Activated CD4-positive, alpha-beta memory T cell treated with anti-CD3 and anti-CD28 coated beads for 36 hours (primary cell): Measurements from ENCODE around the gene CXCR5. TPM values are rescaled to one million over a fixed set of nuclear protein-coding genes. Genes with fewer than 3 reads are reported as not detected.

ENCODE experiments used
- CTCF ChIA-PET: fragments of 350-600 bp; sonication (Branson Sonifier 250); formaldehyde crosslinking; loops from one replicate; lab custom pipeline; 2021; ENCODE audit warnings: antibody characterized with exemption, inconsistent platforms; lab: Charles Lee
- POLR2A ChIA-PET: fragments of 350-600 bp; sonication (Branson Sonifier 250); formaldehyde crosslinking; loops from one replicate; lab custom pipeline; 2021; ENCODE audit warnings: antibody characterized with exemption; lab: Charles Lee
- DNase-seq: peaks from one replicate; pipeline ENCODE4 v3.0.0-alpha.2; 2020
- H3K27ac Mint-ChIP-seq: one replicate; pipeline ENCODE4 v1.8.0; 2021; ENCODE audit warnings: mixed read lengths
- H3K27me3 Mint-ChIP-seq: one replicate; pipeline ENCODE4 v1.8.0; 2021; ENCODE audit warnings: mixed read lengths
- H3K36me3 Mint-ChIP-seq: one replicate; pipeline ENCODE4 v1.8.0; 2021; ENCODE audit warnings: mixed read lengths
- H3K4me1 Mint-ChIP-seq: one replicate; pipeline ENCODE4 v1.8.0; 2021; ENCODE audit warnings: low read depth, mixed read lengths
- H3K4me3 Mint-ChIP-seq: one replicate; pipeline ENCODE4 v1.8.0; 2021; ENCODE audit warnings: mild to moderate bottlenecking, mixed read lengths
- H3K9me3 Mint-ChIP-seq: one replicate; pipeline ENCODE4 v1.8.0; 2021; ENCODE audit warnings: mixed read lengths
- intact Hi-C: fragments of 100-400 bp; cut with micrococcal nuclease; formaldehyde crosslinking; loops from one replicate; pipeline ENCODE4 v1.15.1; 2023
- total RNA-seq, 2 experiments: library from RNA; stranded (reverse); gene quantifications; one replicate each; pipeline ENCODE4 v1.2.3, GENCODE V29; 2021

The CXCR5 gene
- total RNA-seq, 2 experiments from 2014 or later: 28.0 to 28.3 TPM

DNA sequence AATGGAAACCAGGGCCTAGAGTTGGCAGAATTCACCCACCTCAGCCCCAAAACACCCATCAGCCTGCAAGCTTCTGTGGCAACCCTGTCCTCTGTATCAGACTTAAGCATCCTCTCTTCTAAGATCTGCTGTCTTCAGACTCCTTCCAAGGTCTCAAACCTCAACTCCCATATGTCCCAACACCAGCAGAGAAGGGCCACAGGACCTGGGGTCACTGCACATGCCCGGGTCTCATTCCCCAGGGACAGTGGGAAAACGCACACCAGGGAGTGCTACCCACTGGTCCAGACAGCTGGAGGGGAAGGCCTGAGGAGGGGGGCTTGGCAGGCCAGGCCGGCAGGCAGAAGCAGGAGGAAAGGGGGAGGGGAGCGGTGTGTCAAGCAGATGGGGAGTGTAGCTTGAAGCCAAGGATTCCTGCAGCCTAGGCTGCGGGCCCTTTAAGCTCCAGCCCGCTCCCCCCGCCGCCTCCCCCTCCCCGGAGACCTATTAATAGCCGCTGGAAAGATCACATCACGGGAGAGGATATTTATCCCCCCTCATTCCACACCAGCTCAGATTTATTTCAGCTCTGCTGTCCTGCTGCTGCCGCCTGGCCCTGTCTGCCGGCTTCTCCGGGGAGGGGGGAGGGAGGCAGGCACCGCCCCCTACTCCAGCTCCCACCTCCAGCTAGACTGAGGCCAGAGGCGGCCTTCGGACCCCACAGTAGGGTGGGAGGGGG lies 25.4 kb downstream of the CXCR5 start:
- CTCF ChIA-PET: interaction anchor here (1.0 to 15.0 kb wide), 5 partner anchors 14 to 219 kb away, joined by 3 to 311 read pairs (median 6); partner anchors contain the start of genes BCL9L and UPK2
- Mint-ChIP-seq H3K27ac (peak overlapping the region; percentile 56), H3K36me3 (peaks cover 13% of the 10 kb centered on the region), H3K9me3 (no peaks in the 10 kb centered on the region), H3K27me3 (no peaks in the 10 kb centered on the region), H3K4me1 (peaks cover 60% of the 10 kb centered on the region), H3K4me3 (no peak overlapping the region)
- intact Hi-C loops: no loop called here
- no peak for DNase-seq
- POLR2A ChIA-PET: interaction anchor here (0.9 to 6.4 kb wide), 4 partner anchors 15 to 119 kb away, joined by 3 to 43 read pairs (median 20); partner anchors contain the start of gene DDX6

DNA sequence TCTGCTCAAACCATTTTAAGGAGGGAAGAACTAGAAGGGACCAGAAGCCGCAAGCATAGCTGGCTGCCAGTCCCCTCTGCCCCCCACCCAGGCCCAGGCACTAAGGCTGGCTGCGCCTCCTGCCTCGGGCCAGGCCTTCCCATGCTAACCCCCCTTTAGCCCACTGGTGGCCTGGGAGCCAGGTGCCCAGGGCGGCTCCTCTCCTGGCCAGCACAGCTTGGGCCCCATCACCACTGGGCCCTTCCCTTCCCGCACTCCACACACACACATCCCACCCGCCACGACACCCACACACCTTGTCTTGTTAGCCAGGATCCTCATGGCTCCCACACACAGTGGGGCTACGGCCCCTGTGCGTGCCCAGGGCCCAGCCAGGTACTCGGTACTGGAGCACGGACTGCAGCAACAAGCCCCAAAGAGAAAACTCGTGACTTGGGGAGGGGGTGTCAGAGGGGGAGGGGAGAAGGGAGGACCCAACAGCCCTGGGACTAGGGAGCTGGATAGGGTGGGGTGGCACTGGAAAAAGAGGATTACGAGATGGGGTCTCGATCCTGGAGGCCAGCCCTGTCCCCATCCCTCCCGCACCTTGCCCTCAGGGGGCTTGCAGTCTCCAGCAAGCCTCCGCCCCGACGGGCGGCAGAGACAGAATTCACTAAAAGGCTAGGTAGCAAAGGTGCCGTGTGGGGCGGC lies 26.1 kb downstream of the CXCR5 start:
- ChIA-PET CTCF (interaction anchor here (1.3 to 15.0 kb wide), 3 partner anchors 20 to 220 kb away, joined by 6 to 311 read pairs (median 24); partner anchors contain the start of genes BCL9L and UPK2), POLR2A (interaction anchor here (1.1 to 6.4 kb wide), 4 partner anchors 13 to 120 kb away, joined by 4 to 56 read pairs (median 40); partner anchors contain the start of gene DDX6)
- intact Hi-C loops: no loop called here
- Mint-ChIP-seq H3K27ac (peak overlapping the region; percentile 64), H3K36me3 (peaks cover 13% of the 10 kb centered on the region), H3K4me1 (peaks cover 67% of the 10 kb centered on the region), H3K9me3 (no peaks in the 10 kb centered on the region), H3K4me3 (peak overlapping the region; percentile 20), H3K27me3 (no peaks in the 10 kb centered on the region)
- no peak for DNase-seq

DNA sequence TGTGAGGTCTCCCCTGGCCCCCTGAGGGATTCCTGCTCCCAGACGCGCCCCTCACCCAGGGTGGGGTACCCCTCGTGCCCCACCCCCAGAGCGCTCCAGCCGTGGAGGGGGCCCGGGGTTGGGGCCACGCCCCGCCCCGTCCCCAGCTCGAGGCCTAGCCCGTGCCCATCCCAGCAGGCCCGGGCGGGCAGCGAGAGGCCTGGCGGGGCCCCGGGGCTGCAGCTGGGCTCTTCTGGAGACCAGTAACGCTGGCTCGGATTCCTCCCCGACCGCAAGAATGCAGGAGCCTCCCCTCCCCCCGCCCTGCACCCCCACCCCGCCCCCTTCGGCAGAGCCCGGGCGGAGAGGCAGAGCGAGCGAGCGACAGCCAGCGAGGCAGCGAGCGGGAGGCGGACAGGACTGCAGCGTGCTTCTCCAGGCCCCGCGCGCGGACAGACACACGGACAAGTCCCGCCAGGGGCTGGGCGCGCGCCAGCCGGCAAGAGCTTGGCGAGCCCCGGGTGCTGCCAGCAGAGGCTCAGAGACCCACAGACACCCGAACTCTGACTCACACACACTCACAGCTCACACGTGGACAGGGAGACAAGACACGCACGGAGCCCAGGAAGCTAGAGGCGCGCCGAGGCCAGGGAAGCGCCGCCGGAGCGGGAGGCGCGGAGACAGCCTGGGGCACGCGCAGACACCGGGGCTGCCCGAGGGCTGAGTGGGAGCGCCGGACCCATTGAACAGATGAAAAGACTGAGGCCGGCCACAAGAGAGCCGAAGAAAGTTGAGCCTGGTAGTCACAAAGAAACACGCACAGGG lies 26.8 kb downstream of the CXCR5 start:
- ChIA-PET CTCF (interaction anchor here (1.4 to 15.0 kb wide), 3 partner anchors 20 to 47 kb away, joined by 5 to 311 read pairs (median 24); partner anchors contain the start of genes BCL9L and UPK2), POLR2A (interaction anchor here (5.6 to 6.4 kb wide), 3 partner anchors 12 to 120 kb away, joined by 37 to 56 read pairs (median 43); partner anchors contain the start of gene DDX6)
- DNase-seq: no peak
- H3K36me3 Mint-ChIP-seq: peaks cover 13% of the 10 kb centered on the region
- intact Hi-C loops: no loop called here
- H3K4me3 Mint-ChIP-seq: peak overlapping the region; percentile 75
- peak overlapping the region; percentile 88 for H3K27ac Mint-ChIP-seq
- no peaks in the 10 kb centered on the region for H3K9me3 Mint-ChIP-seq
- H3K4me1 Mint-ChIP-seq: peaks cover 74% of the 10 kb centered on the region
- H3K27me3 Mint-ChIP-seq: no peaks in the 10 kb centered on the region

DNA sequence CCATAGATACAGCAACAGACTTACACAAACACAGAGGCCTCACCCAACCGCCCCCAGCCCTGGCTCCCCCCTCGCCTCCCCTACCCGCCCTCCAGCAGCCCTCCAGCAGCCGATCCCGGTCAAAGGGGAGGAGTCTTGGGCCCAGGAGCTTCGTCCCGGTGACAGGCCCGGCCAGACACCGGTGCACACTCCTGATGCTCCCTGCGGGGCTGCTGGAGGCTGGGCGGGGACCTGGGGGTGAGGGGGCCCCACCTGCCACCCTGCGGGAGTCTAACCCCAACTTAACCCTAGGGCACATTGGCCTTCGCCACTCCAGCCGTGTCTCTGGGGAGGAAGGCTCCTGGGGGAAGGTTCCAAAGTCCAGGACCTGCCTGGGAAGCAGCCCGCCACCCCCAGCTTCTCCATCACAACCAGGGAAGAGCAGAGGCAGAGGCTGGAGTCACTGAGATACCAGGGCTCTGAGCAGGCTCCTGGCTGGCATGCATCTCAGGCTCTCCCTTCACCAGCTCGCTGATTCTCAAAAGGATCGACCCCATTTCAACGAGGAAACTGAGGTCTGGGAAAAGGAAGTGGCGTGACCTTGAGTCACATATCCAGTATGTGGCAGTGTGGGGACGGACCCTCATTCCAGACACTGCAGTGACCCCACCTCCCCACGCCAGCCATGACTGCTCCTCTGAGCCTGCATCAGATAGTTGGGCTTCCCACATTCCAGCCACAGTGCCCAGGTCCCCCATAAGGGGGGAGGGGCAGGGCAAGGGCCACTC lies 27.6 kb downstream of the CXCR5 start:
- POLR2A ChIA-PET: interaction anchor here (0.5 to 6.4 kb wide), 7 partner anchors 11 to 473 kb away, joined by 3 to 56 read pairs (median 5); partner anchors contain the start of genes BCL9L, CENATAC and DDX6
- no peaks in the 10 kb centered on the region for H3K27me3 Mint-ChIP-seq
- CTCF ChIA-PET: interaction anchor here (1.1 to 15.0 kb wide), 6 partner anchors 19 to 302 kb away, joined by 3 to 311 read pairs (median 5); partner anchors contain the start of genes BCL9L and UPK2
- H3K9me3 Mint-ChIP-seq: no peaks in the 10 kb centered on the region
- peaks cover 82% of the 10 kb centered on the region for H3K4me1 Mint-ChIP-seq
- intact Hi-C loops: no loop called here
- H3K36me3 Mint-ChIP-seq: peaks cover 13% of the 10 kb centered on the region
- peak overlapping the region; percentile 75 for H3K4me3 Mint-ChIP-seq
- no peak for DNase-seq
- peak overlapping the region; percentile 100 for H3K27ac Mint-ChIP-seq

DNA sequence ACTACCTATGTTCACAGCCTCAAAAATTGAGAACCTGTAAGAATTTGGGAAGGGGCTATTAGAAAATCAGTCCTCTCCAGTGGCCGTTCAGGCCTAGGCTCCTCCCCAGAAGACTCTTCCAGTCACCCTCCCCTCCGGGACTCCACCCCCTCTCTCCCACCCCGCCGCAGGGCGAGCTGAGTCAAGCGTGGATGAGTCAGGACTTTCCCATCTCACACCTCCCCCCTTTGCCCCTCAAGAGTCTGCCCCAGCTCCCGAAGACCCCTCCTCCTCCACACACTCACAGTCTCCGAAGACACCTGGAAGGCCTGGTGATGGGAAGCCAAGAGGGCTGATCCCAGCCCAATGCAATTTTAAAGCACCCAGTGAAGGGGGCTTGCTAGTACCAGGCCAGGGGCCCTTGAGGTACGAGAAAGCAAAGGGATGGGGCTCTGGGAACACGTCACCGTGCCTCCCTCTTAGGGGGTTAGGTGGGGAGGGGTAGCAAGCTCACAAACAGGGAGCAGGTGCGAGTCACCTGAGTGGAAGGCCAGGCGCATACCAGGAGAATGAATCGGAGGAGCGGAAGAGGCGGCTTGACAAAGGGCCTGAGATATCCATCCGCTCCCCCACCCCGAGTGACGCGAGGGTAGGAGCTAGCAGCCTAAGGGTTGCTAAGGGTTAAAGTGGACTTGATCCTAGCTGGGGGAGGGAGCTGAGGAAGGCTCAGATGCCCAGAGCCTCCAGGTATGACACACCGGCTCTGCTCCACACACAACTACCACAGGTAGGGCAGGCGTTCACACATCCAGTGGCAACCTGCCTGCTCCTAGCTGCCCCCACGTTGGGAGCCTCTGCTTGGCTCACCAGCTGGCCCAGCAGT lies 28.4 kb downstream of the CXCR5 start:
- Mint-ChIP-seq H3K4me3 (peak overlapping the region; percentile 75), H3K27me3 (no peaks in the 10 kb centered on the region), H3K36me3 (peaks cover 7% of the 10 kb centered on the region), H3K4me1 (peaks cover 85% of the 10 kb centered on the region), H3K9me3 (no peaks in the 10 kb centered on the region), H3K27ac (peak overlapping the region; percentile 100)
- DNase-seq: peak; percentile 91
- intact Hi-C loops: no loop called here
- ChIA-PET POLR2A (interaction anchor here (0.5 to 6.4 kb wide), 9 partner anchors 11 to 473 kb away, joined by 3 to 56 read pairs (median 5); partner anchors contain the start of genes BCL9L, CENATAC, CXCR5 and DDX6), CTCF (interaction anchor here (1.1 to 15.0 kb wide), 6 partner anchors 18 to 303 kb away, joined by 3 to 311 read pairs (median 6); partner anchors contain the start of gene BCL9L)

DNA sequence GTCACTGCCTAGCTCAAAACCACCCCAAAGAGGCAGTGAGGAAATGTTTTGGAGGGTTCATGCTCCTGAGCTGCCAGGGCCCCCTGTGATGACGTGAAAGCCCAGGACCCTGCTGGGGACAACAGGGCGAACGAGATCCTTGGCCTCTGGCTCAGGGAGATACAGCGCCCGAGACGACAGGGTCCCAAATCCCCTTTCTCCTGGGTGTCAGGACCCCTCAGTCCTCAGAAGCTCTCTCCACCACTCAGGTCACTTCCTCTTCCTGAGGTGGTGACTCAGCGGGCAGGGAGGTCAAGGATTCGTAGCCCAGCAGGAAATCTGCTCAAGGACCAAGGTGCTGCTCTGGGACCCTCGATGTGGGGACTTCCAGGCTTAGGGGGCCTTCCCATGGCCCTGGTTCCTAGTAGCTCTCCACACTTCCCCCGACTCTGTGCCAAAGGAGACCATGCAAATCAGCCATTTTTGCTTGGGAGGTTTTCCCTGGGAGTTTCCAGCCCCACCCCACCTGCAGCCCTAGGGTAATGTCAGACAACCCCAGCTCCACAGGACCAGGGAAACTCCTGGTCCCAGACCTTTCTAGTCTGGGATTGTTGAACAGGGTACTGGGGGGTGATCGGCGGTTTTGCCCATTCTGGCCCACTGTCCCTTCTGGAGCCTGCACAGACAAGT lies 29.2 kb downstream of the CXCR5 start:
- peak; percentile 48 for DNase-seq
- Mint-ChIP-seq H3K27ac (peak overlapping the region; percentile 100), H3K27me3 (no peaks in the 10 kb centered on the region)

DNA sequence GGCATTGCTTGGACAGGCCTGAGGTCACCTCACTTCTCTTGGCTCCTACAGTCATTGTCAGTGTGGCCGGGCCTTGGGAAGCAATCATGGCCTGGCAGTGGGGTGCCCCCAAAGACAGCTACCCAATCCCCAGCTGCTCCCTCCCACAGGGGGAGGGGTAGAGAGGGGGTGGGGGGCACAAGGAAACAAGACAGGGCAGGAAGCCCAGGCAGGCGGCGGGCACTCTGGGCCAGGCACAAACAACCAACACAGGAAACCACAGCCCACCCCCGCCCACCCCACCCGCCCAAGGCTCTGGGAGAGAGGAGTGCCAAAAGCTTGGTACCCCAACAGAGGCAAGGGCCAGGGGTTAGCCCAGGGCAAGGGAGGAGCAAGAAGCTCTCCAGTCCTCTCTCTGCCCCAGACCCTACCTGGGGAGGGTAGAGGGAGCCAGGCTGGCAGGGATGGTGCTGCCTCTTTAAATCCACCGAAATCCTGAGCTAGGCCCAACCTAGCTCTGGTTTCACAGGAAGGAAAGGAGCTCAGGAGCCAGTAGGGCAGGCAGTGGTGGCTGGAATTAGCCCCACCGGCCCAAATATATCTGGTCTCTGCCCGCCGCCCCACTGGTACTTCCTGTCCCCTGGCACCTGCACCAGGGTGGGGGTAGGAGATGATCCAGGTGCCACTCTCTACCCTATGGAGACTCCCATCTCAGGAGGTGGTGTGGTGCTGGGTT lies 29.9 kb downstream of the CXCR5 start:
- CTCF ChIA-PET: interaction anchor here (0.5 to 15.0 kb wide), 6 partner anchors 17 to 47 kb away, joined by 3 to 311 read pairs (median 4); partner anchors contain the start of genes BCL9L and UPK2
- no peaks in the 10 kb centered on the region for H3K9me3 Mint-ChIP-seq
- H3K27ac Mint-ChIP-seq: peak overlapping the region; percentile 100
- peaks cover 85% of the 10 kb centered on the region for H3K4me1 Mint-ChIP-seq
- peaks cover 8% of the 10 kb centered on the region for H3K36me3 Mint-ChIP-seq
- DNase-seq: peak; percentile 50
- intact Hi-C loops: loop anchor here (1.0 kb wide), 1 partner anchor 15 kb away; no protein-coding TSS in a partner anchor
- no peaks in the 10 kb centered on the region for H3K27me3 Mint-ChIP-seq
- peak overlapping the region; percentile 57 for H3K4me3 Mint-ChIP-seq
- POLR2A ChIA-PET: interaction anchor here (1.1 to 6.4 kb wide), 7 partner anchors 9 to 123 kb away, joined by 3 to 56 read pairs (median 9); partner anchors contain the start of genes BCL9L, CXCR5 and DDX6

More for the DNA sequence above, 29.2 kb downstream of the CXCR5 start:
- peaks cover 86% of the 10 kb centered on the region for H3K4me1 Mint-ChIP-seq
- H3K9me3 Mint-ChIP-seq: no peaks in the 10 kb centered on the region
- ChIA-PET POLR2A (interaction anchor here (1.4 to 6.4 kb wide), 7 partner anchors 10 to 190 kb away, joined by 4 to 56 read pairs (median 9); partner anchors contain the start of genes BCL9L, CENATAC, CXCR5 and DDX6), CTCF (interaction anchor here (0.5 to 15.0 kb wide), 8 partner anchors 17 to 304 kb away, joined by 3 to 311 read pairs (median 5); partner anchors contain the start of genes BCL9L and UPK2)
- intact Hi-C loops: no loop called here
- H3K36me3 Mint-ChIP-seq: peaks cover 8% of the 10 kb centered on the region
- peak overlapping the region; percentile 75 for H3K4me3 Mint-ChIP-seq

DNA sequence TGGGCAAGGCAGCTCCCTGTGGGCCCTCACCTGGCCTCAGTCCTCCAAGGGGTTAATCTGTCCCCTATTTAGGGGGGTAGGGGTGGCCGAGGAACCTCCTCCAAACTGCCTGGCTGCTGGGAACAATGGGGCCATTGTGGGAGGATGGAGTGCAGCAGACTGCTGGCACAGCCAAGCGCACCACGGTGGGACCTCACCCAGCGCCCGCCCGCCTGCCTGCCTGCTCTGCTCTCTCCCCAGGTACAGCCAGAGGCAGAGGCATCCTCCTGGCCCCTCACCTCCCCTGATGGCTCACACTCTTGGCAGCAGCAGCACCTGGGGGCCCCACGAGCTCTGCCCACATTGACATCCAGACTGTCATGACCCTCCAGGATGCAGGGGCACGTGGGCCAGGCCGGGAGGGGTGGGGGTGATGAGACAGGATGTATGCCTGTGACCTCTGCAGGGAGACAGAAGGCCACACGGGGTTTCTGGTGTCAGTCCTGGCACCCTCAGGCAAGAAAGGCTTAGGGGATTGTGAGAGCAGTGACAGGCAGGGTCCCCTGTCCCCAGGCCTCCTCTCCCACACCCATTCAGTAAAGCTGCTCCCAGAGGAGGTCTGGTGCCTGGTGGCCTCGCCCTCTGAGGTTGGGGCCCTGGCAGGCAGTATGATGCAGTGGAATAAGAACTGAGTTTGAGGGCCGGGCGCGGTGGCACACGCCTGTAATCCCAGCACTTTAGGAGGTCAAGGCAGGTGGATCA lies 30.7 kb downstream of the CXCR5 start:
- Mint-ChIP-seq H3K4me1 (peaks cover 87% of the 10 kb centered on the region), H3K36me3 (peaks cover 4% of the 10 kb centered on the region), H3K27me3 (no peaks in the 10 kb centered on the region), H3K9me3 (no peaks in the 10 kb centered on the region), H3K4me3 (peak overlapping the region; percentile 57), H3K27ac (peak overlapping the region; percentile 100)
- POLR2A ChIA-PET: interaction anchor here (1.1 to 6.4 kb wide), 7 partner anchors 8 to 124 kb away, joined by 3 to 56 read pairs (median 9); partner anchors contain the start of genes BCL9L, CXCR5 and DDX6
- intact Hi-C loops: loop anchor here (1.0 kb wide), 1 partner anchor 14 kb away; no protein-coding TSS in a partner anchor
- CTCF ChIA-PET: interaction anchor here (0.6 to 15.0 kb wide), 5 partner anchors 16 to 123 kb away, joined by 3 to 311 read pairs (median 3); partner anchors contain the start of genes BCL9L, DDX6 and UPK2
- peak; percentile 88 for DNase-seq
